Breast epithelium (tissue), 4 donors: Measurements from ENCODE around the gene ZC3H12A. TPM values are rescaled to one million over a fixed set of nuclear protein-coding genes. Genes with fewer than 3 reads are reported as not detected.
A peak's percentile ranks its signal among the peaks of the same experiment; 100 is the strongest.

Source experiments
- DNase-seq, 2 donors: peaks; one replicate each; pipeline ENCODE4 v3.0.0-alpha.2; 2019; ENCODE audit warnings: low spot score in 2 of 2
- H3K27ac ChIP-seq, 2 donors: fragments of 200-600 bp; sonication (generic) in 1 of 2; one replicate each; pipeline ENCODE4 v1.5.1; 2016 to 2019; ENCODE audit warnings: mild to moderate bottlenecking in 1 of 2
- H3K27me3 ChIP-seq, 2 donors: fragments of 200-600 bp; sonication (generic) in 1 of 2; one replicate each; pipeline versions ENCODE4 v1.5.1 to v1.6.0; 2017 to 2019; ENCODE audit warnings: control low read depth in 1 of 2, mild to moderate bottlenecking in 1 of 2
- H3K36me3 ChIP-seq: fragments of 200-600 bp; one replicate; pipeline ENCODE4 v1.5.1; 2019
- H3K4me1 ChIP-seq, 2 donors: fragments of 200-600 bp; sonication (generic); one replicate each; pipeline ENCODE4 v1.5.1; 2016 to 2019; ENCODE audit warnings: control low read depth in 1 of 2
- H3K4me3 ChIP-seq, 3 donors: fragments of 200-600 bp; sonication (generic); 1 replicate in 2 of 3; 2 replicates in 1 of 3; pipeline ENCODE4 v1.5.1; 2016 to 2019; ENCODE audit warnings: mild to moderate bottlenecking in 3 of 3, moderate library complexity in 2 of 3
- H3K9me3 ChIP-seq, 2 donors: fragments of 200-600 bp; sonication (generic) in 1 of 2; one replicate each; pipeline ENCODE4 v1.5.1; 2016 to 2019; ENCODE audit warnings: control low read depth in 1 of 2
- POLR2A ChIP-seq: fragments of 450-650 bp; IDR thresholded peaks from one replicate; pipeline ENCODE4 v1.6.1; 2016; ENCODE audit warnings: antibody characterized with exemption, mild to moderate bottlenecking, moderate library complexity
- POLR2AphosphoS5 ChIP-seq, 3 donors: sonication (generic); formaldehyde crosslinking; IDR thresholded peaks; one replicate each; pipeline ENCODE4 v1.6.1; 2017; ENCODE audit warnings: antibody characterized with exemption in 3 of 3
- intact Hi-C: fragments of 100-400 bp; cut with DNase I; formaldehyde crosslinking; loops from one replicate; pipeline ENCODE4 v1.15.1; 2023; ENCODE audit warnings: low total_unique reads
- total RNA-seq, 3 donors: library from RNA; depleted of rRNA; stranded (reverse); fragments of >200 nt; gene quantifications; one replicate each; pipeline ENCODE4 v1.1.0, GENCODE V29; 2016
- TF ChIP-seq, protein P1 (sequence below), 3 donors: fragments of 450-650 bp; IDR thresholded peaks; one replicate each; pipeline ENCODE4 v1.5.1; 2016 to 2017; ENCODE audit warnings: antibody characterized with exemption in 3 of 3, mild to moderate bottlenecking in 3 of 3, moderate library complexity in 3 of 3

ZC3H12A gene
- total RNA-seq, 3 donors from 2014 or later, result 5.8 to 82.8 (median 76.7) TPM

DNA sequence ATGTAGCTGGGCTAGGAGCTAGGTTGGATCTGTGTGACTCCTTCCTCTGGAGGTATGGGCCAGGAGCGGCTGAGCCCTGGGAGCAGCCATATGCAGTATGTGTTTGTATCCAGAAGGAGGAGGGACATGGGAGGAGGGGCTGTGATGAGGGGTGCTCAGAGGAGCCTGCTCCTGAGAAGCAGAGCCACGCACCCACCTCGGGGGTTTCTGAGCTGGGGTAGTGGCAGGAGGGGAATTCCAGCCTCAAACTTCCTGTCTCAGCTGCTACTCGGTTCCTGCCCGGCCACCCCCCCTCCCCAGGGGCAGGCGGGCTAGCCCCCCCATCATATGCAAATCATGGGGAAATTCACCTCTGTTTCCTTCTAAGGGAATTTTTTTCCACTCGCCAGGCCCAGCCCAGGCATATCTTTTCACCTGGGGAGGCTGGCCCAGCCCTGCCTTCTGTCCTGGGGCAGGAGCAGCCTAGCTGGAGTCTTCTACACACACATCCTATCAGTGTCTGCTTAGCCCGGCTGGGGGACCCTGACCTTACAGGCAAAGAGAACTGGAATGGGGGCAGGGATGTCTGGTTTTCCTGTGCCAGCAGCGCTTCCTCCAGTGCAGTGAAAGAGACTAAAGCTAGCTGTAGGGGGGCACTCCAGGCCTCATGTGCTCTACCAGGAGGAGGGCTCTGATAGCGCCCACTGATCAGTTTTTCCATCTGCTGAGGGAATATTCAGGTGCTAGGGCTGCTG is 3.0 kb downstream of the ZC3H12A start:
- peak in 1 of 2 donors; percentile 84 for DNase-seq
- Histone ChIP-seq H3K27ac (peak overlapping the region; percentile 95 to 99), H3K9me3 (no peaks in the 10 kb centered on the region), H3K4me1 (peaks cover 19 to 49% of the 10 kb centered on the region in 2 donors), H3K27me3 (no peaks in the 10 kb centered on the region), H3K4me3 (peak overlapping the region; percentile 85 to 93 (median 87)), H3K36me3 (no peaks in the 10 kb centered on the region)
- TF ChIP-seq POLR2A (no peak), POLR2AphosphoS5 (IDR thresholded peaks at IDR 0.05) (peak in 1 of 3 donors; percentile 17)
- intact Hi-C loops, result no loop called here

DNA sequence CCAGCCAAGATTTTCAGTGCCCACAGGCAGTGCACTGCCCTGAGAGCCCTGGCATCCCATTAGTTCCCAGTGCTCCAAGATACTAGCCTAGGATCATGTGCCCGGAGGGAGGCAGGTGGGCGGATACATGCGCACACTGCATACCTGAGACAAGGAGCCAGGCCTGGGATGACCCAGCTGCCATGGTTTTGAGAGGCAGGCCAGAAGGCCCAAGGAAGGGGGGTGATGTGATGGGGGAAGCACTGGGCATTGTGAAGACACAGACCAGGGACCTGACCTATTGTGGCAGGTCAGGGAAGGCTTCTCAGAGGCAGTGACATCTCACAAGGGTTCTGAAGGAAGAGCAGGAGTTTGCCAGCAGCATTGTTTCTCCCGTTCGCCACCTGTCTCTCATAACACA is 3.6 kb downstream of the ZC3H12A start:
- H3K4me3 ChIP-seq, result peak overlapping the region in 2 of 3 donors; percentile 87 to 93
- TF ChIP-seq POLR2AphosphoS5 (IDR thresholded peaks at IDR 0.05), result no peak
- TF ChIP-seq, protein P1, sequence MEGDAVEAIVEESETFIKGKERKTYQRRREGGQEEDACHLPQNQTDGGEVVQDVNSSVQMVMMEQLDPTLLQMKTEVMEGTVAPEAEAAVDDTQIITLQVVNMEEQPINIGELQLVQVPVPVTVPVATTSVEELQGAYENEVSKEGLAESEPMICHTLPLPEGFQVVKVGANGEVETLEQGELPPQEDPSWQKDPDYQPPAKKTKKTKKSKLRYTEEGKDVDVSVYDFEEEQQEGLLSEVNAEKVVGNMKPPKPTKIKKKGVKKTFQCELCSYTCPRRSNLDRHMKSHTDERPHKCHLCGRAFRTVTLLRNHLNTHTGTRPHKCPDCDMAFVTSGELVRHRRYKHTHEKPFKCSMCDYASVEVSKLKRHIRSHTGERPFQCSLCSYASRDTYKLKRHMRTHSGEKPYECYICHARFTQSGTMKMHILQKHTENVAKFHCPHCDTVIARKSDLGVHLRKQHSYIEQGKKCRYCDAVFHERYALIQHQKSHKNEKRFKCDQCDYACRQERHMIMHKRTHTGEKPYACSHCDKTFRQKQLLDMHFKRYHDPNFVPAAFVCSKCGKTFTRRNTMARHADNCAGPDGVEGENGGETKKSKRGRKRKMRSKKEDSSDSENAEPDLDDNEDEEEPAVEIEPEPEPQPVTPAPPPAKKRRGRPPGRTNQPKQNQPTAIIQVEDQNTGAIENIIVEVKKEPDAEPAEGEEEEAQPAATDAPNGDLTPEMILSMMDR (IDR thresholded peaks at IDR 0.05), result no peak
- TF ChIP-seq POLR2A, result no peak
- DNase-seq, result peak in 1 of 2 donors; percentile 55
- no peaks in the 10 kb centered on the region for H3K9me3 ChIP-seq
- H3K4me1 ChIP-seq, result peaks cover 19 to 45% of the 10 kb centered on the region in 2 donors
- no peaks in the 10 kb centered on the region for H3K27me3 ChIP-seq
- peaks cover 5% of the 10 kb centered on the region for H3K36me3 ChIP-seq
- H3K27ac ChIP-seq, result peak overlapping the region; percentile 95 to 99
- intact Hi-C loops, result no loop called here

DNA sequence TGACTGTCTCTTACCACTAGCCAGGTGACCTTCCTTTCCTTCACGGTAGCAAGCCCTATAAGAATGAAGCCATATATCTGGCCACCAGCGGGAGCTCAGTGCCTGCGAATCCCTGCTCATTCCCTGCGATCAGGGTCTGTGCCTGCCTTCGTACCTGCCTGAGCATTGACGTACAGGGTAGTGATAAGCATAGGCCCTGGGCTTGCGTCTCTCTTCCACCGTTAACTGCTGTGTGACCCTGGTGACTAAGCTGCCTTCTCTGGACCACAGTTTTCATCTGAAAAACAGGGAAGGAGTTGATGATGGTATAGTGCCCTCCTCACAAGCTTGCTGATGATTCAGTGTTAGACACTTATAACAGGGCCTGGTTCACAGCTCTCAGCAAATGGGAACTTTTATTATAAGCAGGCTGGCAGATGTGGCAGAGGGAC is 4.1 kb downstream of the ZC3H12A start:
- peaks cover 19 to 39% of the 10 kb centered on the region in 2 donors for H3K4me1 ChIP-seq
- H3K27me3 ChIP-seq, result no peaks in the 10 kb centered on the region
- no peak for DNase-seq
- peak overlapping the region; percentile 31 to 93 (median 87) for H3K4me3 ChIP-seq
- H3K36me3 ChIP-seq, result peaks cover 9% of the 10 kb centered on the region
- intact Hi-C loops, result no loop called here
- H3K27ac ChIP-seq, result peak overlapping the region; percentile 95 to 99
- TF ChIP-seq POLR2A, result no peak
- TF ChIP-seq, protein P1 (IDR thresholded peaks at IDR 0.05), result no peak
- no peak for TF ChIP-seq POLR2AphosphoS5 (IDR thresholded peaks at IDR 0.05)
- H3K9me3 ChIP-seq, result no peaks in the 10 kb centered on the region

DNA sequence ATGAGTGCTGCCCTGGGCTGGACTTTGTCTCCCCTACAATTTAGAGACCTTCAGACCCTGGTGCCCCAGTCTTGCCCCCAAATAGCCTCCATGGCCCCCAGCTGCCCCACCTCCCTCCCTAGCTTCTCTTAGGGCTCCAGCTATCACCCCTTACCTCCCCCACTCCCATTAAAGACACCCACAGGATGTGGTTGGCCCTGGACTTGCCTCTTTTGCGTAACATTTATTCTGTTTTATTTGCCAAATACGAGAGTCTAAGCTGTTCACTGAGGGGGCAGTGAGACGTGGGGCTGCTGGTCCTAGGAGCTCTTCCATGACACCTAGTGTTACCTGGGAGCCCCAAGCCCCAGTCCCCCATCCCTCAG is 4.5 kb downstream of the ZC3H12A start:
- Histone ChIP-seq H3K4me3 (peak overlapping the region; percentile 31 to 93 (median 87)), H3K27ac (peak overlapping the region; percentile 95 to 99), H3K9me3 (no peaks in the 10 kb centered on the region), H3K4me1 (peaks cover 19 to 39% of the 10 kb centered on the region in 2 donors), H3K27me3 (no peaks in the 10 kb centered on the region), H3K36me3 (peaks cover 9% of the 10 kb centered on the region)
- no peak for DNase-seq
- TF ChIP-seq, protein P1 (IDR thresholded peaks at IDR 0.05), result no peak
- TF ChIP-seq POLR2A, result no peak
- TF ChIP-seq POLR2AphosphoS5 (IDR thresholded peaks at IDR 0.05), result no peak
- intact Hi-C loops, result no loop called here

DNA sequence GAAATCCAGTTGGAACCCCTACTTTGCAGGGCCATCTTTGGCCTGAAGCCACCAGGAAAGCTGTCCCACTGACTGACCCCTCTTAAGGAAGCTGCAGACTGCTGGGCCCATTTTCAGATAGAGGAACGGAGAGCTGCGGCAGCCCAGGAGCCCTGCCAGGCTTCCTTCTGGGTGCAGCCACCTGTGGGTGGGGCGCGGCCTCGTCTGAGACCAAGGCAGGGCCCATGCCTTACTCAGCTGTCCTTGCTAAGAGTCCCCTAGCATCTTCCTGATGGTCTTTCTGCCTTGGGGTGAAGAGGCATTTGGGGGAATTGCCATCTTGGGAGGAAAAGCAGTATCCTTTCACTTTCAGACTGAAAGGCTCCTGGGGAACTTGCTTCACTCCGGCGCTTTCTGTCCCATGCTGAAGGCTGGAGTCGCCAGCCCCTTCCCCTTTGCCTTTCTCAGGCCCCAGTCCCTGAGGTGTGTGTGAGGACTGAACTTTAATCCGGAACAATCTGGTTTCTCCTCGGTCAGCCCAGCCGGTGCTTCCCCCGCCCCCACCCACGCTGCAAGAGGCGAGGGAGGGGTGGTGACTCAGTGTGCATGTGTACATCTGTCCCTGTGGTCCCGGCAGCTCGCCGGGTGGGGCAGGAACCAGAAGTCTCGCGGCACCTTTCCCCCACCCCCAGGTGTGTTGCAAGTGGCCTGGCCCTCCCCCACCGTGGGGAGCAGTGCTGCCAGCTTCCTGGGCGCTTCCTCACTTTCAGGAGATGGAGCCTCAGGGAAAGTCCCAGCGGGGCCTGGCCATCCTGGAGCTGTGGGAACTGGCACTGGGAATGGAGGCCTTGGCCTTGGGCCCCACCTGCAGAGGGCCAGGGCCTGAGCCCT is 5.1 kb downstream of the ZC3H12A start:
- Histone ChIP-seq H3K27me3 (no peaks in the 10 kb centered on the region), H3K27ac (peak overlapping the region; percentile 95 to 99), H3K4me3 (peak overlapping the region; percentile 31 to 93 (median 87)), H3K4me1 (peaks cover 19 to 46% of the 10 kb centered on the region in 2 donors), H3K36me3 (peaks cover 9% of the 10 kb centered on the region), H3K9me3 (no peaks in the 10 kb centered on the region)
- intact Hi-C loops, result no loop called here
- DNase-seq, result peak; percentile 92 to 96
- TF ChIP-seq, protein P1 (IDR thresholded peaks at IDR 0.05), result no peak
- peak; percentile 13 for TF ChIP-seq POLR2A
- peak; percentile 83 to 93 (median 86) for TF ChIP-seq POLR2AphosphoS5 (IDR thresholded peaks at IDR 0.05)
